Astrocyte of the spinal cord (primary cell): ENCODE results near the gene CCR9.

ENCODE experiments used
- DNase-seq: peaks from one replicate; pipeline ENCODE4 v3.0.0; 2011; ENCODE audit warnings: low read depth, low spot score
- H3K4me3 ChIP-seq: 2 replicates; pipeline ENCODE4 v1.5.1; 2011; ENCODE audit warnings: low read depth, mild to moderate bottlenecking, low read length, moderate library complexity
- in situ Hi-C: cut with HindIII; loops from 2 replicates; pipeline ENCODE4 v1.10.0; 2017; ENCODE audit warnings: low sequenced_read_pairs
- TF ChIP-seq, protein P1 (sequence below): IDR thresholded peaks from 2 replicates; pipeline ENCODE4 v1.5.1; 2012; ENCODE audit warnings: low read depth, mild to moderate bottlenecking, low read length, inconsistent platforms

CCR9 gene

DNA sequence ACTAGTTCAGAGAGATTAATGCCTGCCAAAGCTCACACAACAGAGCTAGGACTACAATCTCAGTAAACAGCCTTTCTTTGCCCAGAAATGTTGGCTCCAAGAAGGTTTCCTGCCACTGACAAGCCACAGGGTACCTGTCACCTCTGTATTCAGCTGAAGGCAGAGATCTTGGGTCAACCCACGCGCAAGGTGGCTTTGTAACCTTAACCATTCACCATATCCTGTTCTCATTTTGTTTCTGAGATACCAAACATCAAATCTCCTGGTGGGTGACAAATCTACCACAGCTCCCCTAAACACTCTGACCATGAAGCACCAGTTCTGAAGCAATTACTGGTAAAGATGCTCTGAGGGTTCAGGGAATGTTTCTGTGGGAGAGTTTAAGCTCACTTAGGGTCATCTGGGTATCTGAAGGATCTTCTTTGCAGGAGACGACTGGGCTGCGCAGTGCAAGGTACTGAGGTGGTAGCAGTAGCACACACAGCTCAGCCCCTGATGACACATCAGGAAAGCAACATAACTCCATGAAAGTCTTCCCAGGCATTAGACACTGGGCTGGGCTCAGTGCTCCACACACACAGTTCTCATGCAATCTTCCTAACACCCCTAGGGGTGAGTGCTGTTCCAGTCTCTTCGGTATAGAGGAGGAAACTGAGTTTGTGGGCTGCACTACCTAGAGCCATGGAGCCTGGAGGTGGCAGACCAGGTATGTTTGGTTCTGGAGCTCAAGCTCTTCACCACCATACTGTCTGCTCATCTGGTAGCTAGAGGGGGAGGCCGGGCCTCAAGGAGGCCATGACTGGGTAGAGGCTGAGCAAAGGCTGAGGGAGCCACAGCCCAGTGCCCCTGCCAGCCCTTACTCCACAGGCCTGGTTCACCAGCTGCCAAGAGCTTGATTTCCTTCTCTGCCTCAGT lies 64.6 kb downstream of the CCR9 start:
- no peak overlapping the region for H3K4me3 ChIP-seq
- DNase-seq = no peak
- in situ Hi-C loops = no loop called here

DNA sequence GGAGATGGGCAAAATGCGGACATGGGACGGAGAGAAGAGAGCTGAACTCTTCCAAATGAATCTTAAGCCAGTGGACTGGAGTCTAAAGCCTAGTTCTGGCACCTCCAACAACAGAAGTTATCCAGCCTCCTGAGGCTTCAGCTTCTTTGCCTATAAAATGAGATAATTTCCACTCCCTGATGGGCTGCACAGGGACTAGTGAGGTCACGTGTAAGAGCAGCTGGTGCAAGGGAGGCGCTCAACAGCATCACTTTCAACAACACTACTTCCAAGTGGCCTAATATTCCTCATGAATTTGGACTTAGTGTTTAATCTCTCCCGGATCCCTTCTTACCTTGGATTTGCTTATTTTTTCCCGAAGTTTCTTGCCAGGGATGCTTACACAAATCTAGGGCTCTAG lies 65.6 kb downstream of the CCR9 start:
- in situ Hi-C loops = no loop called here
- no peak overlapping the region for H3K4me3 ChIP-seq
- no peak for DNase-seq
- TF ChIP-seq, protein P1, sequence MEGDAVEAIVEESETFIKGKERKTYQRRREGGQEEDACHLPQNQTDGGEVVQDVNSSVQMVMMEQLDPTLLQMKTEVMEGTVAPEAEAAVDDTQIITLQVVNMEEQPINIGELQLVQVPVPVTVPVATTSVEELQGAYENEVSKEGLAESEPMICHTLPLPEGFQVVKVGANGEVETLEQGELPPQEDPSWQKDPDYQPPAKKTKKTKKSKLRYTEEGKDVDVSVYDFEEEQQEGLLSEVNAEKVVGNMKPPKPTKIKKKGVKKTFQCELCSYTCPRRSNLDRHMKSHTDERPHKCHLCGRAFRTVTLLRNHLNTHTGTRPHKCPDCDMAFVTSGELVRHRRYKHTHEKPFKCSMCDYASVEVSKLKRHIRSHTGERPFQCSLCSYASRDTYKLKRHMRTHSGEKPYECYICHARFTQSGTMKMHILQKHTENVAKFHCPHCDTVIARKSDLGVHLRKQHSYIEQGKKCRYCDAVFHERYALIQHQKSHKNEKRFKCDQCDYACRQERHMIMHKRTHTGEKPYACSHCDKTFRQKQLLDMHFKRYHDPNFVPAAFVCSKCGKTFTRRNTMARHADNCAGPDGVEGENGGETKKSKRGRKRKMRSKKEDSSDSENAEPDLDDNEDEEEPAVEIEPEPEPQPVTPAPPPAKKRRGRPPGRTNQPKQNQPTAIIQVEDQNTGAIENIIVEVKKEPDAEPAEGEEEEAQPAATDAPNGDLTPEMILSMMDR = no peak

More for the DNA sequence above, 64.6 kb downstream of the CCR9 start:
- TF ChIP-seq, protein P1 = no peak

DNA sequence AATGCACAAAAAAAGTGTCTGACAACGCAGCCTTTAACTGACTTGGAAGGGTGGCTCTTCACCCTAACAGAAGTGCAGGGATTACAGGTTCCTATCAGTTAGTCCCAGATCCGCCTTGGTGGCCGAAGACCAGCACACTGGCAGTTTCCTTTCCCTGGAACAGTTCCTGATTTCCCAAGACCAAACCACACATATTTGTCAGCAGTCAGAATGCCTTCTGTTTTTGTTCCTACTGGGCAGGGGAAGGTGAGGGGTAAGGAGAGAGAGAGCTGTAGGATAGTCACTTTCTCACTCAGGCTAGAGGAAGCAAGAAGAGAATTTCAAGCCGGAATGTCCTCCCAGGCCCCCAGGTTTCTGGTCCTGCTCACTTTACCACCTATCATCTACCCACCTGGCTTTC lies 66.1 kb downstream of the CCR9 start:
- H3K4me3 ChIP-seq = no peak overlapping the region
- TF ChIP-seq, protein P1 = no peak
- in situ Hi-C loops = no loop called here
- DNase-seq = no peak
